Spinal cord (tissue), 10 donors: Measurements from ENCODE around the gene H3-3A. TPM values are rescaled to one million over a fixed set of nuclear protein-coding genes. Genes with fewer than 3 reads are reported as not detected.

Experiments
- DNase-seq, 6 donors: peaks; one replicate each; pipeline versions ENCODE4 v3.0.0 to v3.0.0-alpha.2; 2013 to 2015; ENCODE audit warnings: low spot score in 6 of 6, low read depth in 4 of 6
- H3K27ac ChIP-seq: one replicate; pipeline ENCODE4 v1.5.1; 2013; ENCODE audit warnings: low read depth, low read length, control low read depth
- H3K27me3 ChIP-seq: one replicate; pipeline ENCODE4 v1.6.1; 2013; ENCODE audit warnings: low read length; ENCODE audit not compliant: control insufficient read depth, insufficient read depth
- H3K36me3 ChIP-seq: one replicate; pipeline ENCODE4 v1.6.1; 2013; ENCODE audit warnings: low read length; ENCODE audit not compliant: control insufficient read depth, insufficient read depth
- H3K4me1 ChIP-seq: one replicate; pipeline ENCODE4 v1.6.1; 2013; ENCODE audit warnings: low read length; ENCODE audit not compliant: control insufficient read depth, insufficient read depth
- H3K4me3 ChIP-seq: one replicate; pipeline ENCODE4 v1.5.1; 2013; ENCODE audit warnings: low read depth, low read length, control low read depth
- H3K9me3 ChIP-seq: one replicate; pipeline ENCODE4 v1.6.1; 2013; ENCODE audit warnings: low read length; ENCODE audit not compliant: control insufficient read depth, insufficient read depth
- WGBS: methylation state at CpG from one replicate; pipeline ENCODE4 v1.1.5; 2013; ENCODE audit warnings: missing lambda C conversion rate; ENCODE audit not compliant: insufficient coverage; 5-methylcytosine and 5-hydroxymethylcytosine counted together
- polyA plus RNA-seq, 2 donors: library from polyadenylated mRNA; unstranded; fragments of 120-200 nt; gene quantifications; one replicate each; pipeline ENCODE4 v1.2.1, GENCODE V29; 2013; ENCODE audit not compliant: insufficient read length in 2 of 2
- total RNA-seq, 2 donors: library from RNA; depleted of rRNA in 1 of 2; stranded (reverse); fragments of 120-200 nt in 1 of 2; fragments of >200 nt in 1 of 2; gene quantifications; one replicate each; pipeline versions ENCODE4 v1.2.3 to v1.2.4, GENCODE V29; 2013 to 2014
- donor health status: healthy.

Gene H3-3A
- total and polyA plus RNA-seq, 4 donors = 314 to 959 (median 638) TPM

GRCh38 chr1:226117330-226117729, 54.8 kb downstream of the H3-3A start:
- H3K27me3 ChIP-seq = no peaks in the 10 kb centered on the region
- no CpG with 5 or more reads among the region's 6 CpGs for WGBS
- DNase-seq = no peak
- no peak overlapping the region for H3K27ac ChIP-seq
- H3K4me1 ChIP-seq = peaks cover 7% of the 10 kb centered on the region
- no peaks in the 10 kb centered on the region for H3K9me3 ChIP-seq
- H3K4me3 ChIP-seq = no peak overlapping the region
- H3K36me3 ChIP-seq = no peaks in the 10 kb centered on the region

GRCh38 chr1:226118357-226118756, 55.8 kb downstream of the H3-3A start:
- H3K27me3 ChIP-seq = no peaks in the 10 kb centered on the region
- no peak overlapping the region for H3K4me3 ChIP-seq
- no peak overlapping the region for H3K27ac ChIP-seq
- H3K9me3 ChIP-seq = no peaks in the 10 kb centered on the region
- no peaks in the 10 kb centered on the region for H3K36me3 ChIP-seq
- 75% methylated on average over 4 of the region's 4 CpGs for WGBS
- DNase-seq = no peak
- peaks cover 12% of the 10 kb centered on the region for H3K4me1 ChIP-seq

- Histone ChIP-seq H3K4me3 (no peak overlapping the region), H3K27me3 (no peaks in the 10 kb centered on the region), H3K27ac (no peak overlapping the region), H3K36me3 (no peaks in the 10 kb centered on the region), H3K4me1 (peaks cover 12% of the 10 kb centered on the region), H3K9me3 (no peaks in the 10 kb centered on the region)
- 84% methylated on average over 4 of the region's 6 CpGs for WGBS
- no peak for DNase-seq
These were observed 56.7 kb downstream of the H3-3A start for GRCh38 chr1:226119169-226119568.

GRCh38 chr1:226120398-226120797, 57.9 kb downstream of the H3-3A start:
- no peak for DNase-seq
- Histone ChIP-seq H3K27me3 (no peaks in the 10 kb centered on the region), H3K4me1 (peaks cover 17% of the 10 kb centered on the region), H3K36me3 (no peaks in the 10 kb centered on the region), H3K27ac (no peak overlapping the region), H3K4me3 (no peak overlapping the region), H3K9me3 (no peaks in the 10 kb centered on the region)
- 95% methylated on average over 5 of the region's 5 CpGs for WGBS

GRCh38 chr1:226121049-226121586, 58.6 kb downstream of the H3-3A start:
- Histone ChIP-seq H3K27ac (no peak overlapping the region), H3K36me3 (no peaks in the 10 kb centered on the region), H3K27me3 (no peaks in the 10 kb centered on the region), H3K4me3 (no peak overlapping the region), H3K4me1 (peaks cover 20% of the 10 kb centered on the region), H3K9me3 (no peaks in the 10 kb centered on the region)
- 5% methylated on average over 34 of the region's 37 CpGs for WGBS
- peak in 1 of 6 donors; percentile 18 for DNase-seq

Other genes starting within 250 kb of the H3-3A start
- gene TMEM63A, start 180.3 kb upstream of the H3-3A start, total RNA-seq = 10 to 100 TPM; 40.3 to 59.7 TPM
- 10 to 100 TPM; 87.0 to 97.8 TPM for gene TMEM63A, start 180.3 kb upstream of the H3-3A start, polyA plus RNA-seq
- gene LEFTY1, start 173.6 kb upstream of the H3-3A start, total RNA-seq = under 1 TPM; 0.77 to 0.79 TPM
- gene LEFTY1, start 173.6 kb upstream of the H3-3A start, polyA plus RNA-seq = 1 to 10 TPM; 2.5 to 2.7 TPM
- gene PYCR2, start 138.5 kb upstream of the H3-3A start, total RNA-seq = 10 to 100 TPM; 22.1 to 45.4 TPM
- gene PYCR2, start 138.5 kb upstream of the H3-3A start, polyA plus RNA-seq = 10 to 100 TPM; 58.3 to 61.9 TPM
- gene LEFTY2, start 121.5 kb upstream of the H3-3A start, total RNA-seq = under 1 TPM; 0.40 to 0.44 TPM
- gene LEFTY2, start 121.5 kb upstream of the H3-3A start, polyA plus RNA-seq = under 1 TPM; 0.25 to 0.56 TPM
- 10 to 100 TPM; 20.6 to 44.2 TPM for gene SDE2, start 63.4 kb upstream of the H3-3A start, total RNA-seq
- 10 to 100 TPM; 15.4 to 15.5 TPM for gene SDE2, start 63.4 kb upstream of the H3-3A start, polyA plus RNA-seq
- 10 to 100 TPM; 38.0 to 59.5 TPM for gene ACBD3, start 124.0 kb downstream of the H3-3A start, total RNA-seq
- gene ACBD3, start 124.0 kb downstream of the H3-3A start, polyA plus RNA-seq = 10 to 100 TPM; 33.5 to 44.0 TPM
- under 1 TPM; 0.22 to 0.50 TPM for gene MIXL1, start 160.9 kb downstream of the H3-3A start, total RNA-seq
- 1 to 10 TPM in 1 of 2 donors, under 1 TPM in 1; 0.92 to 1.1 TPM for gene MIXL1, start 160.9 kb downstream of the H3-3A start, polyA plus RNA-seq
- 1 to 10 TPM; 8.3 to 9.6 TPM for gene LIN9, start 246.4 kb downstream of the H3-3A start, total RNA-seq
- gene LIN9, start 246.4 kb downstream of the H3-3A start, polyA plus RNA-seq = 1 to 10 TPM; 6.2 to 6.9 TPM